ENCODE data around the gene NOP9.

NOP9 gene

DNA sequence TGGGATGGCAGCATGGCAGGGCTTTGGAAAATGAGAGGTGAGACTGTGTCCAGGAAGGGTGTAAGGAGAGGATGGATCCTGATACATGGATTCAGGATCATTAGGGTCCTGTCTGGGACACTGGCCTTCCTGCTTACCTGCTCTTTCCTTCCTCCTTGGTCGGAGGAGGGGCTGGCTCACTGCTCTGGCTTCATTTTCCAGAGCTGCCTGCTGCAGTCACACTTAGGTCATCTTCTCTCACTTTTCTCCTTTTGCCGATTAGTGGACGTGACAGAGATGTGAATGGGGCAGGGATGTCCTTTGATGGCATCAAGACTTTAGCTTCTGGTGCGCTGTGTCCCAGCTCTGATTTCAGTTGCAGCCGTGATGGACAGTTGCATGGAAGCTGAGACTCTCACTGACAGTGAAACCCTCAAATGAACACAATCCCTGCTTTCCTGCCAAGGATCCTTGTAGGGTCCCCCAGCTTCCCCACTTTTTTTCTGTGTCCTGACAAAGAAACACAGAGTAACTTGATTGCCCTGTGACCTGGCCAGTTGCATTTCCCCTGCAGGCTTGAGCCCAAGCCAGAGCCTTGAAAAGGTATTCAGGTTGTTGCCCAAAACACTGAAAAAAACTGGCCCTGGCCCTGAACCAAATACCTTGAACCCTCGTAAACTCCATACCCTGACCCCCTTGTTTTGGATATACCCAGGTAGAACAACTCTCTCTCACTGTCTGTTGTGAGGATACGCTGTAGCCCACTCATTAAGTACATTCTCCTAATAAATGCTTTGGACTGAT lies 8.9 kb downstream of the NOP9 start:
- no peak for DNase-seq (ENCODE audit: low read depth in 2 of 2)

DNA sequence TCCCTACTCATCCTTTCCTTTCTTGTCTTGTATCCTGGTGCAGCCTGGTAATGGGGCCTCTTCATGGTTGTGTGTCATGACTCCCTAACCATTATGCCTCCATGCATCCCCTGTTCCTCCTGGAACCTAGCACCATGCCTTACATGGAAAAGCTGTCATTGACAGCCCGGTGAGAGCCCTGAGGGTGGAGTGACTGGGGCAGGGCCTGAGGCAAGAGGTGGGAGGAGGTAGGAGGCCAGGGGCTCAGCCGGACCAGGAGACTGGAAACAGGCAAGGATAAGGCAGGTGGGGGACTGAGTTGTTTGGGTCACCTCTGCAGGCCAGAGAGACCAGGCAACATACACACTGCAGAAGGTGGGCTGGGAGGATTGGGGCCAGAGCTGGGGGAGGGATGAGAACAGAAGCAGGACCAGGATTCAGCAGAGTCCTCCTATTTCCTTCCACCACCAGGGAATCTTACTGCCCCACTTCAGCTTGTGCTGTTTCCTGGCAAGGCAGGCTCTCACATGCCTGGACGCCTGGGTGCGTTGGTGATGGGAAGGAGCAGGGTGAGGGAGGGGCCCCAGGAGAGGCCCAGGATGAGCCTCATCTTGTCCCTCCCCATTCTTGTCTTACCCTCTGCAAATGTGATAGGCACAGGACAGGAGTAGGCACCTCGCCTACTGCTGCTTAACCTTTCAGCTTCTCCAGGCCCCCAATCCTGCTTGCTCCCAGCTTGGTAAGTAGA lies 10.1 kb downstream of the NOP9 start, which contains the start of gene LTB4R2:
TSS of gene LTB4R2 (plus strand) at position 603 of the 727 bp plus-strand sequence. CDS start 525 bp downstream, outside the sequence.
- DNase-seq (ENCODE audit: low read depth in 2 of 2), result no peak

DNA sequence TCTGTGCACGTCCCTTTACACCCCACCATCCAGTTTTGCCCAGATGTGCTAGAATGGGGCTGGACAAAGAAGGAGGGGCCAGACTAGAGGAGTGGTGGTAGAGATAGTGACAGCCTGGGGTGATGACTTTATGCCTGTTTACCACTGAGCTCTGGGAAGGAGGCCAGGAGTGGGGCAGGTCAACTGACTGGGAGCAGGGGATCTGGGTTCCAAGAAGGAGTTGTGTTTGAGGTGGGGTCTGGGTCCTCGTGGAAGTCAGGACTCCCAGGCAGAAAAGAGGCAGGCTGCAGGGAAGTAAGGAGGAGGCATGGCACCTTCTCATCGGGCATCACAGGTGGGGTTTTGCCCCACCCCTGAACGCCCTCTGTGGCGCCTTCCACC lies 10.6 kb downstream of the NOP9 start:
- DNase-seq (ENCODE audit: low read depth in 2 of 2), result no peak

DNA sequence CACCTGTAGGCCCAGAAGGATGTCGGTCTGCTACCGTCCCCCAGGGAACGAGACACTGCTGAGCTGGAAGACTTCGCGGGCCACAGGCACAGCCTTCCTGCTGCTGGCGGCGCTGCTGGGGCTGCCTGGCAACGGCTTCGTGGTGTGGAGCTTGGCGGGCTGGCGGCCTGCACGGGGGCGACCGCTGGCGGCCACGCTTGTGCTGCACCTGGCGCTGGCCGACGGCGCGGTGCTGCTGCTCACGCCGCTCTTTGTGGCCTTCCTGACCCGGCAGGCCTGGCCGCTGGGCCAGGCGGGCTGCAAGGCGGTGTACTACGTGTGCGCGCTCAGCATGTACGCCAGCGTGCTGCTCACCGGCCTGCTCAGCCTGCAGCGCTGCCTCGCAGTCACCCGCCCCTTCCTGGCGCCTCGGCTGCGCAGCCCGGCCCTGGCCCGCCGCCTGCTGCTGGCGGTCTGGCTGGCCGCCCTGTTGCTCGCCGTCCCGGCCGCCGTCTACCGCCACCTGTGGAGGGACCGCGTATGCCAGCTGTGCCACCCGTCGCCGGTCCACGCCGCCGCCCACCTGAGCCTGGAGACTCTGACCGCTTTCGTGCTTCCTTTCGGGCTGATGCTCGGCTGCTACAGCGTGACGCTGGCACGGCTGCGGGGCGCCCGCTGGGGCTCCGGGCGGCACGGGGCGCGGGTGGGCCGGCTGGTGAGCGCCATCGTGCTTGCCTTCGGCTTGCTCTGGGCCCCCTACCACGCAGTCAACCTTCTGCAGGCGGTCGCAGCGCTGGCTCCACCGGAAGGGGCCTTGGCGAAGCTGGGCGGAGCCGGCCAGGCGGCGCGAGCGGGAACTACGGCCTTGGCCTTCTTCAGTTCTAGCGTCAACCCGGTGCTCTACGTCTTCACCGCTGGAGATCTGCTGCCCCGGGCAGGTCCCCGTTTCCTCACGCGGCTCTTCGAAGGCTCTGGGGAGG lies 11.3 kb downstream of the NOP9 start, which contains the start of gene LTB4R:
TSS of gene LTB4R (plus strand) at position 857 of the 959 bp plus-strand sequence. CDS start 4,150 bp downstream, outside the sequence.
- DNase-seq (ENCODE audit: low read depth in 2 of 2), result no peak

DNA sequence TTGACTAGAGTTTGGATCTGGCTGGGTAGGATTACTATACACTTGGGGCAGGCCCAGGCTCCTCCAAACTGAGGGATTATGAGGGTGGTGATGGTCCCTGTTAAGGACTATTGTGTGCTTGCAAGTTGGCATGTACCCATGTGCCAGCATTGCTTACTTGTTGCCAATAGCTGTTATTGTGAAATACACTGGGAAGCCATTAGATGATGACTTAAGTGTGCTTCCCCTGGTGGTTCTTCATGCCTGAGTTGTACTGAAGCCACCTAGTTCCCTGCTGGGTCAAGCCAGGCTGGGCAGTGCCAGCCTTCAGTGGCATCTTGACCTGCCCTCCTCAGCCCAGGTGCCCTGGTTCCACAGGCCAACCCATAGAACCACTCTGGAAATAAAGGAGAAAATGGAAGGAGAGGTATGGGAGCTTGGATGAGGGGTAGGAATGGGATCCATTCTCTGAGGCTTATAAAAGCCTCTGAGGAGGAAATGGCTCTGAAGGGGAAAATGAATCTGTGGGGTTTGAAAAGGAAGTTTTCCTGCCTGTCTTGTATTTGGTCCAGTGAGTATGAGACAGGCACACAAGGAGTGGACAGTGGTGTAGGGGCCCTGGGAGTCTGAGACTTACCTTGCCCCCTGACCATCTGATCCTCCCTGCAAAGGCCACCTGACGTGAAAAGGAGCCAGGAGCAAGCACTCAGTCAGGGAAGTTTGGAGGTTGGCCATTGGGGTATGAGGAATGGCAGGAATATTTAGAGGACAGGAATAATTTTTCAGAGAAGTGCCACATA lies 12.4 kb downstream of the NOP9 start:
- no peak for DNase-seq (ENCODE audit: low read depth in 2 of 2)

DNA sequence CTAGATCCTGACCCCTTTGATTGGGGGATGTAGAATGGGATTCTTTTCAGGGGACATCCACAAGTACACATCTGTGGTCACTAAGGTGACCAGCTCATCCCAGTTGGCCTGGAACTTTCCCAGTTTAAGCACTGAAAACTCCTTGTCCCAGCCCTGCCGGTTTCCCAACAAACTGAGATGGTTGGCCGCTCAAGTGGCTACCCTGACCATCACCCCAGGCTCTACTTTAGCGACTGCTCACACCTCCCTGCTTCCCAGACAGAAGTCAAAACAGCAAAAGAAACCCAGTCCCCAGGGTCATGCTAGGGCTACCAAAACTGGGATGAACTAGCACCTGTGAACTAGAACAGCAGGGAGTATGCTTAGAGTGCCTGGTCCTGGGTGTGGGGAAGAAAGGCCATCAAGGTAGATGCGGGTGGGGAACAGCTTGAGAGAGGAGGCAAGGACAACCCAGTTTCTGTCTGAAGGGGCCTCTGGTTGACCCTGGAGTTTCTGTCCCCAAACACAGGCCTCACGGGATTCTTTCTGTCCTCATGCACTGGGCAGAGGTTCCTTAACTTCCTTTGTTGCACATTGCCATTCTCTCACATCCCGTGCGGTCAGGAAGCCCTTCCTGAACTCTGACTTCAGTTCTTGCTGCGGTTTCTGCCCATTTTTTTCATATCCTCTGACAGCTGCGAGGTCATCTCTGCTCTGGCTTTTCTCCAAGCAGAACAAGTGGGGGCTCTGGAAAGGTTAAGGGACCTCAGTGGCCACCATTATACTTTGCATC lies 13.3 kb downstream of the NOP9 start:
- no peak for DNase-seq (ENCODE audit: low read depth in 2 of 2)

DNA sequence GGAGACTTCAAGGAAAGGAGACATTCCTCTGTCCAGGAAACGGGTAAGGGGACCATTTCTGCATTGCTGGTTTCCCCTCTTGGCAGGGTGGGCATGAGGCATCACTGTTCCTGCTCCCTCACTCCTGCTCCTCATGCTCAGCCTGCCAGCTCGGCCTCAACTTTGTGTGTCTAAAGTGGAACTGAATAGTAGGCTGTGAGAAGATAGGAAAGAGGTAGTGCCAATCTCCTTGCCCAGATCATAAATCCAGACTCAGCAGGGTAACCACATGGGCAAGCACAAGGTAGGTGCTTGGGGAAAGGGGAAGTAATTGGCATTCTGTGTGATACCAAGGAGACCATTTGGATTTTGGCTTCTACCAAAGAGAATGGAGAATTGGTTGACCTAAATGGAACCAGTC lies 14.3 kb downstream of the NOP9 start:
- no peak for DNase-seq (ENCODE audit: low read depth in 2 of 2)

DNA sequence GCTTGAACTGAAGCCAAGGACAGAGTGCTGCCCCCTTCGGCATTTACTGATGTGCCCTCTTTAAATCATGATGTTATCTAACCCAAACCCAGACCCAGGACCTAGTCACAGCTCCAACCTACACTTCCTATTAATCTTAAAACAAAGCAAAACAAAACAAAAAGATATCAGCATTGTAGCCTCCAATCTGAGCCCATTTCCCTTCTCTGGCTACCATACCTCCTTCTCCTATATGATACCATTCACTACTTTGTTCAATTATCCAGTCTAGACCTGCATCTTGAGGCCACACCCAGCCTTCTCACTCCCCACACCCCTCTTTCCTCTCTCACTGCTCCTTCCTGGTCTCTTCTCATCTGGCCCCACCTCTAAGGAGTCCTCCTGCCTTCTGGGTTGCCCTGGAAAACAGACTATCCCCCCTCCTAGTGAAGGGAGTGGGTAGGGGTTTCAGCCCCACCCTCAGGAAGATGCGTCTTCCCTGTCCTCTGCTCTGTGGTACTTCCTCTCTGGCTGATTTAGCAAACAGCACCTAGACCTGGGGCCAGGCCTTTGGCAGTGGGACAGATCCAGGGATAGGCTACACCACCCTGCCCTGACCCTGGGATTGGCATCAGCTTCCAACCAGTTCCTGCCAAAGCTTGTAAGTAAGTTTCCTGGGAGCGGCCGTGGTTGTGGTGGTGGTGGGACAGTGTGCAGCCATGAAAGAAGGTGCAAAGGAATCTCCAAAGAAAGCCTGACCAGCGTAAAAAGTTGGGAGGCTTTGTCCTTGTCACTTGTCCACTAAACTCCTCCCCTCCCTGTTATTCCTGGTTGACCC lies 14.9 kb downstream of the NOP9 start:
- no peak for DNase-seq (ENCODE audit: low read depth in 2 of 2)

DNA sequence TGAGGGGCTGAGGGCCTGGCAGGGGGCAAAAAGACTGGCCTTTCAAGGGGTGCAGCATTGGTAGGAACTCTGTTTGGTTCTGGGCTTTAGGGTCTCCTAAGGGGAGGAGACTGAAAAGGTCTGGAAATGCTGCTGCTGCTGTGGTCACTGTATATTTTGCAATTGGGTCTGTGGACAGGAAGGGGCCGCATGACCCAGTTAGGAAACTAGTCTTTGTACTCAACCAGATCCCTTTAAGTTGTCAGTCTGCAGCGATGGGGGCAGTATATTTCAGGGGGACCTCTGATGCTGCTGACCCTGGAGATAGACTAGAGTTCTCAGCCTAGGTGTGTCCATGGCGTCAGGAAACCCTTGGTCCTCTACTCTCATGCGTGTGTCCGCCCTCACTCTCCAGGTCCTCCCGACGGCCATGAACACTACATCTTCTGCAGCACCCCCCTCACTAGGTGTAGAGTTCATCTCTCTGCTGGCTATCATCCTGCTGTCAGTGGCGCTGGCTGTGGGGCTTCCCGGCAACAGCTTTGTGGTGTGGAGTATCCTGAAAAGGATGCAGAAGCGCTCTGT lies 15.7 kb downstream of the NOP9 start:
- no peak for DNase-seq (ENCODE audit: low read depth in 2 of 2)

DNA sequence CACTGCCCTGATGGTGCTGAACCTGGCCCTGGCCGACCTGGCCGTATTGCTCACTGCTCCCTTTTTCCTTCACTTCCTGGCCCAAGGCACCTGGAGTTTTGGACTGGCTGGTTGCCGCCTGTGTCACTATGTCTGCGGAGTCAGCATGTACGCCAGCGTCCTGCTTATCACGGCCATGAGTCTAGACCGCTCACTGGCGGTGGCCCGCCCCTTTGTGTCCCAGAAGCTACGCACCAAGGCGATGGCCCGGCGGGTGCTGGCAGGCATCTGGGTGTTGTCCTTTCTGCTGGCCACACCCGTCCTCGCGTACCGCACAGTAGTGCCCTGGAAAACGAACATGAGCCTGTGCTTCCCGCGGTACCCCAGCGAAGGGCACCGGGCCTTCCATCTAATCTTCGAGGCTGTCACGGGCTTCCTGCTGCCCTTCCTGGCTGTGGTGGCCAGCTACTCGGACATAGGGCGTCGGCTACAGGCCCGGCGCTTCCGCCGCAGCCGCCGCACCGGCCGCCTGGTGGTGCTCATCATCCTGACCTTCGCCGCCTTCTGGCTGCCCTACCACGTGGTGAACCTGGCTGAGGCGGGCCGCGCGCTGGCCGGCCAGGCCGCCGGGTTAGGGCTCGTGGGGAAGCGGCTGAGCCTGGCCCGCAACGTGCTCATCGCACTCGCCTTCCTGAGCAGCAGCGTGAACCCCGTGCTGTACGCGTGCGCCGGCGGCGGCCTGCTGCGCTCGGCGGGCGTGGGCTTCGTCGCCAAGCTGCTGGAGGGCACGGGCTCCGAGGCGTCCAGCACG lies 16.4 kb downstream of the NOP9 start:
- no peak for DNase-seq (ENCODE audit: low read depth in 2 of 2)

DNA sequence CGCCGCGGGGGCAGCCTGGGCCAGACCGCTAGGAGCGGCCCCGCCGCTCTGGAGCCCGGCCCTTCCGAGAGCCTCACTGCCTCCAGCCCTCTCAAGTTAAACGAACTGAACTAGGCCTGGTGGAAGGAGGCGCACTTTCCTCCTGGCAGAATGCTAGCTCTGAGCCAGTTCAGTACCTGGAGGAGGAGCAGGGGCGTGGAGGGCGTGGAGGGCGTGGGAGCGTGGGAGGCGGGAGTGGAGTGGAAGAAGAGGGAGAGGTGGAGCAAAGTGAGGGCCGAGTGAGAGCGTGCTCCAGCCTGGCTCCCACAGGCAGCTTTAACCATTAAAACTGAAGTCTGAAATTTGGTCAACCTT lies 16.9 kb downstream of the NOP9 start:
- no peak for DNase-seq (ENCODE audit: low read depth in 2 of 2)

DNA sequence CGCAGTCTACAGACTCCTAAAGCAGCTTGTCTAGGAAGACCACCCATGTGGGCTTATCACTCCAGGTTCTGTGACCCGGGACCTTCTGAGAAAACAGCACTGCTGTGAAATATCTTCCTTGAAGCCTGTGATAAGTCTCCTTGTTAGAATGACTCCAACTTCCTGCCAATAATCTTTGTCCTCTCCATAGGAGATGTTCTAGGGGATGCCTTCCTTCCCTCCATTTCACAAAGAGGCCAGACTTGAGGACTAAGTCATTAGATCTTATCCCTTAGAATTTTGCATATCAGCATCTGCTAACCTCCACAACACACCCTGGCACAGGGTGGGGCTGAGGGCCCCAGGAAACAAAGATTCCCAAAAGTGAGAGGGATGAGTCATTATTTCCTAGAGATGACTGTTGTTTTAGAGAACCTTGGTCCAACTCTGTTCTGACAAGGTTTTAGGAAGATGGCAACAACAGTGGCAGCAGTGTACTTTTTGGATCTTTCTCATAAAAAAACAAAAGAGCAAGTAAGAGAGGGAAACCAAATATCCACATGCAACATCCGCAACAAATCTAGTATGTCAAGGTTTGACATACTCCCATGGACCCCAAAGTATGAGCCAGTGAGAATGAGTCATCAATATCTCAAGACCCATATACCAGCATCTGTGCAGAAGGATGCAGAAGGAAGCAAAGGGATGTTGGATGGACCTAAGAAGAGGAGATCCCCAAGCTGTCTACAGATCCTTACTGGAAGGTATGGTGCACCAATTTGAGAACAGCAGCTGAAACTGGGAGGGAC lies 17.7 kb downstream of the NOP9 start:
- no peak for DNase-seq (ENCODE audit: low read depth in 2 of 2)

DNA sequence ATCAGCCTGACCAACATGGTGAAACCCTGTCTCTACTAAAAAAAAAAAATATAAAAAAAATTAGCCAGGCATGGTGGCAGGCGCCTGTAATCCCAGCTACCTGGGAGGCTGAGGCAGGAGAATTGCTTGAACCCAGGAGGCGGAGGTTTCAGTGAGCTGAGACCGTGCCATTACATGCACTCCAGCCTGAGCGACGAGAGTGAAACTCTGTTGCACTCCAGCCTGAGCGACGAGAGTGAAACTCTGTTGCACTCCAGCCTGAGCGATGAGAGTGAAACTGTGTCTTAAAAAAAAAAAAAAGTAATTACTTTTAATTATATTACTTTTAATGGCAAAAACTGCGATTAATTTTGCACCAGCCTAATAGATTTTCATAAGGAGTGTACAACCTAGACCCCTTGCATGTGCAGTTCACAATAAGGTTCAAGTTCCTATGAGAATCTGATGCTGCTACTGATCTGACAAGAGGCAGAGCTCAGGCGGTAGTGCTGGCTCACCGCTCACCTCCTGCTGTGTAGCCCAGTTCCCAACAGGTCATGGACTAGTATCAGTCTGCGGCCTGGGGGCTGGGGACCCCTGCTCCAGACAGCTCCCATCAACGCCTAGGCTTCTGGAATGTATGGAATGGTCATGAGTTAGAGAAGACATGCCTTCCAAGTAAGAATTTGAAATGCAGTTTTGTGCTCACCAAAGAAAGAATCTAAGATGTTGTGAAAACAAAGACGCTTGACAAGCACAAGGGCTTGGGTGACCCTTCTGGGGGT lies 21.7 kb downstream of the NOP9 start:
- DNase-seq (ENCODE audit: low read depth in 2 of 2), result no peak

DNA sequence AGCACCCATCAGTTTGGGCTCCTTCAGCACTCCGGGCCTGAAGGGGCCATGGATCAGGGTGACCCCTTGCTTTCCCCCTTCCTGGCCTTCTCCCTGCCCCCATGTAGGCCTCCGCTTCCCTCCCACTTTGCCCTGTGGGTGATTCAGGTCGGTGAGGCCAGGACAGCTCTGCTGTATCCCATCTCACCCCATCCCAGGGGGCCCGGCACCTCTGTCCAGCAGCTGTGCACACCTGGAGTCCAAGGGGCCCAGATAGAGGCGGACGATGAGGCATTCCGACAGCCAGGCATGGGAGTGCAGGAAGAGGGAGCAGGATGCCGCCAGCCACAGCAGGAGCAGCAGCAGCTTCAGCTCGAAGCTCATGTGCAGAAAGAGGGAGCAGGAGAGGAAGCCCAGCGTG lies 23.0 kb downstream of the NOP9 start:
- no peak for DNase-seq (ENCODE audit: low read depth in 2 of 2)

DNA sequence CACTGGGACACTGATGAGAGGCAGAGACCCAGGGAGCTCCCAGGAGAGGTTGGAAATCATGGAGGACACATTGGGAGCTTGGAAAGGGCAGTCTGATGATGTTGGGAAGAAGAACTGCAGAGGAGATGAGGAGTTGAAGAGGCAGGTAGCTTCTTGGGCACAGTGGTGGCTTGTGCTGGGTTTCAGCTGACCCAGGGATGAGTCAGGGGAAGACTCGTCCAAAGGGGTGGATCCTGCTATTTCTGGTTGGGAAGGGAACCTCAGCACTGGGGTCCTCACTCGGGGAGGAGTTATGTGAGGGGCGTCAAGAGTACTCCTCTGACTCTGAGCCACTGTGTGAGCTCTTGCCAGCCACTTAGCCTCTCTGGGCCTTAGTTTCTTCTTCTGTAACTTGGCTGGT lies 23.7 kb downstream of the NOP9 start:
- DNase-seq (ENCODE audit: low read depth in 2 of 2), result no peak

DNA sequence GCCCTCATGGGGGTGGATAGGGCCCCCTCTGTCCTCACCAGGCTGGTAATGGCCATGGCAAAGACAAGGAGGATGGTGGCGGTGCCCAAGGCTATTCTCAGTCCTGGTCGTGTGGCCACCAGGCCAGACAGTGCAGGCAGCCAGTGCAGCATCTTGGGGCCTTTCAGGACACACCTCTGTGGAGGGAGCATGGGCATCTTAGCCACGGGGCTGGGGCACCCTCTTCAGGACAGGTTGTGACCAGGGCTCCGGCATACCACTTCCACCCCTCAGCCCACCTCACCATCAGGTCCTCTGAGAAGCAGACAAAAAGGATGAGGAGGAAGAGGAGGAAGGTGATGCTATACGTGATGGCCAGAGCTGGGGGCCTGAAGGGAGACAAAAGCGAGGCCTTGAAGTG lies 24.4 kb downstream of the NOP9 start:
- no peak for DNase-seq (ENCODE audit: low read depth in 2 of 2)

DNA sequence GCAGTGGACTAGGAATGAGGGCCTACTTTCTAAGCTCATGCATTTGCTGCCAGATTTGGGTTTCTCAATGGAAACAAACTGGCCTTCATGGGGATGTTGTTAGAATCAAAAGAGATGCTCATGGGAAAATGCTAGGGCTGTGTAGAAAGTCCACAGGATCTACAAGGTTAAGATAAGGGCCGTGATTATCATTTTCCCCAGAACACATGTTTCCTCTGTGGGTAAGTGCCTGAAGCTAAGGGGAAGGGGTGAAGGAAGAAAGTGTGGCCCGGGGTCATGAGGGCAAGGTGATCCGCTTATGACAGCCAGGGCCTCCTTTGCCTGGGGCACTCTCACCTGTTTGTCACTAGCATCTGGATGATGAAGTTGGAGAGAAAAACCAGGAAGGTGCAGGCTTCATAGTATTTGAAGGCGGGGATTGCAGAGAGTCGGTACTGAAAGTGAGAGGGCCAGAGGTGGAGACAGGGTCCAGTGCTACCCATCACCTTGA lies 25.4 kb downstream of the NOP9 start:
- DNase-seq (ENCODE audit: low read depth in 2 of 2), result no peak

Data from fibroblast of skin of left biceps (primary cell).